ENCODE results near the gene HPSE2.

- TF ChIP-seq CTCF (IDR thresholded peaks at IDR 0.05) (no peak), POLR2A (IDR thresholded peaks at IDR 0.05) (no peak)
Measured at GRCh38 chr10:98513704-98514103, 721.9 kb downstream of the HPSE2 start.
